BE2C (cell line): ENCODE results near the gene FFAR4.

ENCODE experiments used
- DNase-seq: peaks from one replicate; pipeline ENCODE4 v3.0.0-alpha.2; 2020
- H3K27me3 ChIP-seq: fragments of 250-450 bp; sonication (Bioruptor Pico); 2 replicates; pipeline ENCODE4 v1.5.1; 2020; ENCODE audit warnings: mild to moderate bottlenecking
- H3K36me3 ChIP-seq: fragments of 250-450 bp; sonication (Bioruptor Pico); 2 replicates; pipeline ENCODE4 v1.5.1; 2020; ENCODE audit warnings: mild to moderate bottlenecking
- H3K4me1 ChIP-seq: fragments of 250-450 bp; sonication (Bioruptor Pico); 2 replicates; pipeline ENCODE4 v1.5.1; 2020
- H3K4me3 ChIP-seq: 2 replicates; pipeline ENCODE4 v1.5.1; 2011; ENCODE audit warnings: low read depth, low read length
- H3K9me3 ChIP-seq: fragments of 250-450 bp; sonication (Bioruptor Pico); 2 replicates; pipeline ENCODE4 v1.5.1; 2020
- TF ChIP-seq, protein P1 (sequence below): IDR thresholded peaks from 2 replicates; pipeline ENCODE4 v1.5.1; 2012; ENCODE audit warnings: mild to moderate bottlenecking, low read depth, low read length

The FFAR4 gene

DNA sequence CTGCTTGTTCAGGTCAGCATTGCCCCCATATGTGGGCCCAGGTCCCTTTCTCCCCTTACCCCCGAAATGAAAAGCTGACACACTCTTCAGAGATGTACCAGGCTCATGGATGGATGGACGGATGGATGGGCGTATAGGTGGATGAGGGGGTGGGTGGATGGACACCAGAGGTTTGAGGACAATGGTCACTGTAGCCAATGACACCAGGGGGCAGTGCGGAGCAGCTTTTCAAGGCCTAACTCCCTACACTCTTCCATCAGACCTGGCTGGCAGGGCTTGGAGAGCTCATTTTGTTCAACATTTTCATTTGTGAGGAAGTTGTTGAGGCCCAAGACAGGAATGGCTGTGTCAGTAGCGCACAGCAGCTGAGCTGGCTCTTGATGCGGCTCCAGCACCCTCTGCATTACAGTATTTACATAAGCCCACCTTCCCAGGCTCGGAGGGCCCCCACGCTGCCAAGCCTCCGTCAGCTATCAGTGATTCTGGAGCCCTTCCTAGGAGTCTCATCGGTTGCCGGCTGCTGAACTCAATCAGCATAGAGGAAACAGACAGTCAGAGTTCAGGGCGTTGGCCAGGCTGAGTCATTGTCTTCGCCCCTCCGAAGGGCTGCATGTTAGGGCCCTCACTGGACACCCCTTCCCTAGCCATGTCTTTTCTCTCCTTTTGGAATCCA is 11.6 kb upstream of the FFAR4 start:
- H3K9me3 ChIP-seq = no peaks in the 10 kb centered on the region; the same call in 1 of the 2 replicates
- TF ChIP-seq, protein P1, sequence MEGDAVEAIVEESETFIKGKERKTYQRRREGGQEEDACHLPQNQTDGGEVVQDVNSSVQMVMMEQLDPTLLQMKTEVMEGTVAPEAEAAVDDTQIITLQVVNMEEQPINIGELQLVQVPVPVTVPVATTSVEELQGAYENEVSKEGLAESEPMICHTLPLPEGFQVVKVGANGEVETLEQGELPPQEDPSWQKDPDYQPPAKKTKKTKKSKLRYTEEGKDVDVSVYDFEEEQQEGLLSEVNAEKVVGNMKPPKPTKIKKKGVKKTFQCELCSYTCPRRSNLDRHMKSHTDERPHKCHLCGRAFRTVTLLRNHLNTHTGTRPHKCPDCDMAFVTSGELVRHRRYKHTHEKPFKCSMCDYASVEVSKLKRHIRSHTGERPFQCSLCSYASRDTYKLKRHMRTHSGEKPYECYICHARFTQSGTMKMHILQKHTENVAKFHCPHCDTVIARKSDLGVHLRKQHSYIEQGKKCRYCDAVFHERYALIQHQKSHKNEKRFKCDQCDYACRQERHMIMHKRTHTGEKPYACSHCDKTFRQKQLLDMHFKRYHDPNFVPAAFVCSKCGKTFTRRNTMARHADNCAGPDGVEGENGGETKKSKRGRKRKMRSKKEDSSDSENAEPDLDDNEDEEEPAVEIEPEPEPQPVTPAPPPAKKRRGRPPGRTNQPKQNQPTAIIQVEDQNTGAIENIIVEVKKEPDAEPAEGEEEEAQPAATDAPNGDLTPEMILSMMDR = peak; percentile 81
- no peak overlapping the region for H3K4me3 ChIP-seq
- no peaks in the 10 kb centered on the region for H3K4me1 ChIP-seq
- no peaks in the 10 kb centered on the region for H3K36me3 ChIP-seq
- no peaks in the 10 kb centered on the region for H3K27me3 ChIP-seq
- DNase-seq = peak; percentile 73

DNA sequence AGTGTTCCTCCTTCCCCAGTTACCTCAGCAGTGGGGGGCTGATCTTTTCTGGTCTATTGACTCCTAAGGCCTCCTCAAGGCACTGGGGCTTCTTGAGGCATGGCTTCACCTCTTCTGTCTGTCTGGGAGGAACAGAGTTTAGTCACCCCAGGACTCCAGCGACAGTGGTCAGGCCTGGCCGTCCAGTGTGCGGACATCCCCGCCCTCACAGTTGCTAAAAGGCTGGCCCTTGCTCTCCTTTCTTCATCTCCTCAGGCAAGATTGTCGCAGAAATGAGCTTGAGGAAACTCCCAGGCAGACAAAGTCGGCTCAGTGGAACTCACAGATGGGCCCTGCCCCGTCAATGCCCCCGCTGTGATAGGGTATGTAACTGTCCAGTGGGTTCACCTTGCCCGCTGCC is 7.0 kb upstream of the FFAR4 start:
- H3K36me3 ChIP-seq = no peaks in the 10 kb centered on the region
- H3K4me3 ChIP-seq = no peak overlapping the region
- no peaks in the 10 kb centered on the region for H3K27me3 ChIP-seq
- no peaks in the 10 kb centered on the region for H3K4me1 ChIP-seq
- H3K9me3 ChIP-seq = no peaks in the 10 kb centered on the region; the same call in 1 of the 2 replicates
- DNase-seq = no peak
- TF ChIP-seq, protein P1 = no peak

DNA sequence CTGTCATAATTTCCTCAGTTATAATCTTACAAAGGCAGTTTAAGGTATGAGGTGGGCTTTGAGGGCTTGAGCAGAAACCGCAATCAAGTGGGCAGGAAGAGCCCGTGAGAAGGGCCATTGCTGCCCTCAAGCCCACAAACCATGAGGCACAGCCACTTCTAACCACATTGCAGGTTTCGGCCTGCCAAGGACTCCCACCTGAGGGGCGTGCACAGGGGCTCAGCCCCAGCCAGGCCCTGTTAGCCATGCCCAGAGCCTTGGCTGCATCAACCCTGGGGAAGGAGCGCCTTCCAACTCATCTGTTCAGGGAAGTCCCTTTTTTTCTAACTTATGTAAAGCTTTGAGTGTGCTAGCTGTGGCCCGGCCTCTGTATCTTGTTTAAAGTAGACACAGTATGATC is 5.9 kb upstream of the FFAR4 start:
- Histone ChIP-seq H3K27me3 (peaks cover 4% of the 10 kb centered on the region; the same call in 1 of the 2 replicates), H3K4me3 (no peak overlapping the region), H3K9me3 (no peaks in the 10 kb centered on the region; the same call in 1 of the 2 replicates), H3K36me3 (no peaks in the 10 kb centered on the region), H3K4me1 (no peaks in the 10 kb centered on the region)
- TF ChIP-seq, protein P1 = no peak
- DNase-seq = no peak

DNA sequence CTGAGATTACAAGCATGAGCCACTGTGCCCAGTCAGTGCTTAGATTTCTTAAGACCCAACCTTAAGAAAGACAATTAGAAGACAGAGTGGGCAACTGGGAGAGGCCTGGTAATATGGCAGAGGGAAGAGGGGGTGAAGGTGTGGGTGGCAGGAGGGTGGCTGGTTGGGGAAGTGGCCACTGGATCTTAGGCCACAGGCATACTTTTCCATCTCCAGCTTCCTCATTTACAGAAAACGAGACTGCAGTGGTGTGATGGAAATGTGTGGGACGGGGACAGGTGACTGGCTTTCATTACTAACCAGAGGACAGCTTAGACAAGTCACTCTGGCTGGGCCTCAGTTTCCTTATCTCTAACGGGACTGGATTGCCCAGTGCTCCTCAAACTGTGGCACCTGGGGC is 1.0 kb upstream of the FFAR4 start:
- Histone ChIP-seq H3K36me3 (no peaks in the 10 kb centered on the region), H3K27me3 (peaks cover 39% of the 10 kb centered on the region), H3K4me3 (no peak overlapping the region), H3K9me3 (no peaks in the 10 kb centered on the region), H3K4me1 (no peaks in the 10 kb centered on the region)
- no peak for DNase-seq
- TF ChIP-seq, protein P1 = no peak

DNA sequence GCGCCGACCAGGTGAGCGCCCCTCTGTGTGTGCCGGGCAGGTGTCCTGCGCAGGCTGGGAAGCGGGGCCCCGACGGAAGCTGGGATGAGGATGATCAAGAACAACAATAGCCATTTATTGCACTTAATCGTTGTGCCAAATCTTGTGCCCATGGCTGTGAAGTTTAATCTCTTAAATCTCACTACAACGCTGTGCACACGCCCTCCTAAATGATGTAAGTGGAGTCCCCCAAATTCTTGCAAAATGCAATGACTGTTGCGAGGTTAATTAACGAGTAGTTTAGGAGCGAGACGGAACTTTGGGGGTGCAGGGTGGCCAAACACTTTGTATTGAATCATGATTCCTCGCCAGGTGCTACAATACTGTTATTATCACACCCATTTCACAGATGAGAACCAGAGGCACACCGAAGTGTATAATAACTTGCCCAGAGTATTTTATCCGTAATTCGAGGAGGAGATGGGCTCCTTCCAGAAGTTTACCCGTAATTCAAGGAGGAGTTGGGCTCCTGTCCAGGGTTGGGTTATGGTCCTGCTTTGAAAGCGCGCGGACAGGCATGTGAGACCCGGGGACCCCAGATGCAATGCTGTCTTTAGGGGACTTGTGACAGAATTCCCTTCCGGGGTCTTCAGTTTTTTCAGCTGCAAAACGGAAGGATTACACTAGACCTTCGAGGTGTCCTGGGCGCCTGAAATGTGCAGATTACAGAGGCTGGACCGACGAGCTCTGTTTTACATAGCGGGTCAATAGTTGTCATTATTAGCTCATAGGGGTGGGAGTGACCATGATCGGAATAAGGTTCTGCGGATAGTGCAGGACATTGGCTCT is 1.0 kb downstream of the FFAR4 start:
- no peaks in the 10 kb centered on the region for H3K4me1 ChIP-seq
- H3K4me3 ChIP-seq = no peak overlapping the region
- TF ChIP-seq, protein P1 = no peak
- peaks cover 41% of the 10 kb centered on the region for H3K27me3 ChIP-seq
- no peaks in the 10 kb centered on the region for H3K36me3 ChIP-seq
- H3K9me3 ChIP-seq = no peaks in the 10 kb centered on the region
- DNase-seq = no peak

DNA sequence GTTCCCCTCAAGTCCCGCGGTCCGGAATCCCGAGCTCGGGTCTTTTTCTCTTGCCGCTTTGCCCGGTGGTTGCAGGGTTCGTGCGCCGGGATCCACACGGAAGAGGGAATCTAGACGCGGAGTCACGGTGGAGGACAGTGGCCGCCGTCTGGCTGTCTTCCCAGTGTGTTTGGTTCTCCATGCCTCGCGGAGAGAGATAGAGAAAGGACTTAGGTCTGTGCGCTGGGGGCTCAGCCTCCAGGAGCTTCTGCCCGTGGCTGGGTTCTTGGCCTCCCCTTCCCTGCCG is 1.6 kb downstream of the FFAR4 start:
- Histone ChIP-seq H3K4me3 (no peak overlapping the region), H3K9me3 (no peaks in the 10 kb centered on the region), H3K36me3 (no peaks in the 10 kb centered on the region), H3K4me1 (no peaks in the 10 kb centered on the region), H3K27me3 (peaks cover 44% of the 10 kb centered on the region)
- no peak for DNase-seq
- TF ChIP-seq, protein P1 = no peak
